ENCODE measurements around the gene TNS2.

DNA sequence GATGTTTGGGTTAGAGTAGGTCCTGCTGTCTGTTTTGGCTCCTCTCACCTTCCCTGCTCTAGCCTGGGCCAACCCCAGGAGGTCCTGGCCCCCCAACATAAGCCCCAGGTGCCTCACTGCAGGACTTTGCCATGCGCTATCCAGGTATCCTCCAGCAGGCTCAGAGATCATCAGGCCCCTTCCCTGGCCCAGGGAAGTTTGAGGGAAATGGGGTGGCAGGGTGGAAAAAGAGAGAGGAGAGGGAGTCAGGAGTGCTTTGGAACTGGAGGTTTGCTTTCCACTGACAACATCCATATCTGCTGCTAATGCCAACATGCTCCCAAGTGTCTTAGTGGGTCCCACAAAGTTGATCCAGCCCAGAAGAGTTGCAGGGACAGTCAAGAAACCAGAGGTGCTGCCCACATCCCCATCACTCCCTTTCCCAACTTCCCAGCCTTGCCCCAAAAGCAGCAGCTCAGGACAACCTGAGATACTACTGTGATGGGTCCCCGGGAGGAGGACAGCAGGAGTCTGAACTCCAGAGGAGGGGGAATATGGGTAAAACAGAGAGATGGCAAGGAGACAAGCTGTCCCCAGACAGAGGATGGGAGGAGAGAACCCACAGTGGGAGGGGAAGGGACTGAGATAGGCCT is 677 bp downstream of the TNS2 start:
- no peak for TF ChIP-seq CTCF (IDR thresholded peaks at IDR 0.05; ENCODE audit: insufficient read depth, low read length, poor library complexity, severe bottlenecking)
- TF ChIP-seq EZH2phosphoT487 (conservative IDR thresholded peaks at IDR 0.05; ENCODE audit: low read length) = no peak

Data from SU-DHL-6 (cell line).